ENCODE data around the gene PCDHB8.
"Not testable (repeated sequence)": the region's sequence is repeated elsewhere in the genome, so short reads cannot be mapped to it uniquely, and the experiment has no call there.

- TF ChIP-seq CTCF (IDR thresholded peaks at IDR 0.05 in 2 of 3, conservative IDR thresholded peaks at IDR 0.05 in 1 of 3; ENCODE audit: borderline replicate concordance in 1 of 3, insufficient read depth in 1 of 3, low read depth in 2 of 3, low read length in 2 of 3); SRF (IDR thresholded peaks at IDR 0.05; ENCODE audit: low read depth); POLR2A (IDR thresholded peaks at IDR 0.05; ENCODE audit: borderline replicate concordance, extremely low read depth, insufficient read depth, insufficient read length); SP1 (IDR thresholded peaks at IDR 0.05; ENCODE audit: low read depth); POLR2AphosphoS5 (IDR thresholded peaks at IDR 0.05; ENCODE audit: low read depth, low read length); YY1 (IDR thresholded peaks at IDR 0.05; ENCODE audit: extremely low read depth, insufficient replicate concordance, low read depth, low read length); RAD21 (IDR thresholded peaks at IDR 0.05; ENCODE audit: low read depth): not testable (repeated sequence)
- TF ChIP-seq, protein P1, sequence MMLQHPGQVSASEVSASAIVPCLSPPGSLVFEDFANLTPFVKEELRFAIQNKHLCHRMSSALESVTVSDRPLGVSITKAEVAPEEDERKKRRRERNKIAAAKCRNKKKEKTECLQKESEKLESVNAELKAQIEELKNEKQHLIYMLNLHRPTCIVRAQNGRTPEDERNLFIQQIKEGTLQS (IDR thresholded peaks at IDR 0.05) = not testable (repeated sequence)
These were observed 40.2 kb upstream of the PCDHB8 start for GRCh38 chr5:141137346-141137745.

Data from HCT116 (cell line).